ENCODE data around the gene TMEM201. TPM values are rescaled to one million over a fixed set of nuclear protein-coding genes. Genes with fewer than 3 reads are reported as not detected.
A peak's percentile ranks its signal among the peaks of the same experiment; 100 is the strongest.
"Not testable (repeated sequence)": the region's sequence is repeated elsewhere in the genome, so short reads cannot be mapped to it uniquely, and the experiment has no call there.

Gene TMEM201
- total and polyA plus RNA-seq, 4 experiments from 2014 or later: 0.41 to 12.9 (median 7.3) TPM

- CTCF ChIA-PET (ENCODE audit: partially characterized antibody): interaction anchor here (0.5 to 2.0 kb wide), 8 partner anchors 11 to 113 kb away, joined by 3 to 10 read pairs (median 3); no protein-coding TSS in a partner anchor
- H3K9me3 Mint-ChIP-seq: no peaks in the 10 kb centered on the region
- peaks cover 25% of the 10 kb centered on the region for H3K4me1 ChIP-seq (ENCODE audit: insufficient read depth, low read length)
- H3K4me1 Mint-ChIP-seq: peaks cover 20 to 36% (median 28%) of the 10 kb centered on the region in 4 donors
- H3K27ac ChIP-seq (ENCODE audit: low read depth, low read length): no peak overlapping the region
- H3K36me3 Mint-ChIP-seq: peaks cover 24 to 30% of the 10 kb centered on the region in 2 donors
- peaks cover 6% of the 10 kb centered on the region for H3K36me3 ChIP-seq (ENCODE audit: insufficient read depth, low read length)
- H3K27ac Mint-ChIP-seq: peak overlapping the region; percentile 63 to 94 (median 86)
- peak overlapping the region in 7 of 8 donors; percentile 32 to 69 (median 61) for H3K4me3 Mint-ChIP-seq
- intact Hi-C loops (cut with micrococcal nuclease): loop anchor here (5.0 kb wide), 1 partner anchor 62 kb away; no protein-coding TSS in a partner anchor
- H3K27me3 Mint-ChIP-seq: no peaks in the 10 kb centered on the region
- H3K4me3 ChIP-seq (ENCODE audit: low read length in 2 of 2): no peak overlapping the region
- no peaks in the 10 kb centered on the region for H3K27me3 ChIP-seq (ENCODE audit: insufficient read depth, low read length)
- no peaks in the 10 kb centered on the region for H3K9me3 ChIP-seq (ENCODE audit: control insufficient read depth in 1 of 2, low read length in 2 of 2)
- POLR2A ChIA-PET (ENCODE audit: partially characterized antibody): interaction anchor here (0.6 to 0.7 kb wide), 2 partner anchors 20 to 57 kb away, joined by 3 read pairs; partner anchors contain the start of gene SLC25A33
- DNase-seq: no peak
These were observed 29.7 kb upstream of the TMEM201 start for GRCh38 chr1:9558946-9559545.

GRCh38 chr1:9559673-9560072 lies 29.0 kb upstream of the TMEM201 start:
- H3K4me1 Mint-ChIP-seq: peaks cover 20 to 36% (median 28%) of the 10 kb centered on the region in 4 donors
- no peak overlapping the region for H3K4me3 ChIP-seq (ENCODE audit: low read length in 2 of 2)
- intact Hi-C loops (cut with micrococcal nuclease): loop anchor here (5.0 kb wide), 1 partner anchor 62 kb away; no protein-coding TSS in a partner anchor
- H3K27me3 Mint-ChIP-seq: no peaks in the 10 kb centered on the region
- H3K9me3 Mint-ChIP-seq: no peaks in the 10 kb centered on the region
- H3K4me3 Mint-ChIP-seq: peak overlapping the region; percentile 17 to 69 (median 58)
- peak; percentile 31 to 56 (median 46) for DNase-seq
- ChIA-PET CTCF (ENCODE audit: partially characterized antibody) (interaction anchor here (0.5 to 2.0 kb wide), 8 partner anchors 10 to 114 kb away, joined by 3 to 10 read pairs (median 3); no protein-coding TSS in a partner anchor), POLR2A (ENCODE audit: partially characterized antibody) (interaction anchor here (0.7 kb wide), 1 partner anchor 20 kb away, joined by 3 read pairs; the partner anchor contains the start of gene SLC25A33)
- no peaks in the 10 kb centered on the region for H3K27me3 ChIP-seq (ENCODE audit: insufficient read depth, low read length)
- no peaks in the 10 kb centered on the region for H3K9me3 ChIP-seq (ENCODE audit: control insufficient read depth in 1 of 2, low read length in 2 of 2)
- peak overlapping the region; percentile 63 to 94 (median 86) for H3K27ac Mint-ChIP-seq
- H3K36me3 Mint-ChIP-seq: peaks cover 24 to 30% of the 10 kb centered on the region in 2 donors
- no peak overlapping the region for H3K27ac ChIP-seq (ENCODE audit: low read depth, low read length)
- peaks cover 6% of the 10 kb centered on the region for H3K36me3 ChIP-seq (ENCODE audit: insufficient read depth, low read length)
- H3K4me1 ChIP-seq (ENCODE audit: insufficient read depth, low read length): peaks cover 25% of the 10 kb centered on the region

GRCh38 chr1:9560090-9560489 lies 28.6 kb upstream of the TMEM201 start:
- H3K4me3 ChIP-seq (ENCODE audit: low read length in 2 of 2); H3K9me3 Mint-ChIP-seq; H3K27me3 ChIP-seq (ENCODE audit: insufficient read depth, low read length); H3K27ac ChIP-seq (ENCODE audit: low read depth, low read length); DNase-seq; POLR2A ChIA-PET (ENCODE audit: partially characterized antibody); H3K36me3 ChIP-seq (ENCODE audit: insufficient read depth, low read length); H3K9me3 ChIP-seq (ENCODE audit: control insufficient read depth in 1 of 2, low read length in 2 of 2); intact Hi-C loops (cut with micrococcal nuclease); H3K27me3 Mint-ChIP-seq: not testable (repeated sequence)
- H3K27ac Mint-ChIP-seq: peak overlapping the region; percentile 63 to 94 (median 86)
- H3K4me3 Mint-ChIP-seq: peak overlapping the region in 4 of 8 donors; percentile 17 to 63 (median 58)
- peaks cover 20 to 36% (median 28%) of the 10 kb centered on the region in 4 donors for H3K4me1 Mint-ChIP-seq
- peaks cover 25% of the 10 kb centered on the region for H3K4me1 ChIP-seq (ENCODE audit: insufficient read depth, low read length)
- peaks cover 24 to 28% of the 10 kb centered on the region in 2 donors for H3K36me3 Mint-ChIP-seq
- CTCF ChIA-PET (ENCODE audit: partially characterized antibody): interaction anchor here (1.1 to 1.3 kb wide), 2 partner anchors 10 to 69 kb away, joined by 3 read pairs; no protein-coding TSS in a partner anchor

- Mint-ChIP-seq H3K9me3 (no peaks in the 10 kb centered on the region), H3K27ac (peak overlapping the region in 5 of 7 donors; percentile 65 to 86 (median 74)), H3K36me3 (peaks cover 13 to 16% of the 10 kb centered on the region in 2 donors), H3K4me3 (no peak overlapping the region), H3K27me3 (no peaks in the 10 kb centered on the region), H3K4me1 (peaks cover 20 to 36% (median 28%) of the 10 kb centered on the region in 4 donors)
- CTCF ChIA-PET (ENCODE audit: partially characterized antibody): interaction anchor here (0.7 to 1.0 kb wide), 3 partner anchors 13 to 73 kb away, joined by 3 read pairs; no protein-coding TSS in a partner anchor
- no peaks in the 10 kb centered on the region for H3K27me3 ChIP-seq (ENCODE audit: insufficient read depth, low read length)
- H3K27ac ChIP-seq (ENCODE audit: low read depth, low read length): no peak overlapping the region
- POLR2A ChIA-PET (ENCODE audit: partially characterized antibody): no interaction called here
- no peaks in the 10 kb centered on the region for H3K9me3 ChIP-seq (ENCODE audit: control insufficient read depth in 1 of 2, low read length in 2 of 2)
- no peaks in the 10 kb centered on the region for H3K36me3 ChIP-seq (ENCODE audit: insufficient read depth, low read length)
- intact Hi-C loops (cut with micrococcal nuclease): no loop called here
- peaks cover 25% of the 10 kb centered on the region for H3K4me1 ChIP-seq (ENCODE audit: insufficient read depth, low read length)
- no peak overlapping the region for H3K4me3 ChIP-seq (ENCODE audit: low read length in 2 of 2)
- DNase-seq: peak in 4 of 5 donors; percentile 19 to 37 (median 22)
These were observed 27.3 kb upstream of the TMEM201 start for GRCh38 chr1:9561429-9561828.

- Mint-ChIP-seq H3K27ac (peak overlapping the region in 1 of 7 donors; percentile 73), H3K36me3 (peaks cover 2 to 23% of the 10 kb centered on the region in 2 donors)
- CTCF ChIA-PET (ENCODE audit: partially characterized antibody): interaction anchor here (0.7 to 2.6 kb wide), 2 partner anchors 10 to 74 kb away, joined by 3 to 18 read pairs; no protein-coding TSS in a partner anchor
These were observed 19.4 kb upstream of the TMEM201 start for GRCh38 chr1:9569267-9569666.

GRCh38 chr1:9570886-9571529 lies 17.7 kb upstream of the TMEM201 start:
- H3K27me3 ChIP-seq (ENCODE audit: insufficient read depth, low read length); H3K4me3 Mint-ChIP-seq; H3K9me3 Mint-ChIP-seq; H3K27me3 Mint-ChIP-seq; H3K27ac ChIP-seq (ENCODE audit: low read depth, low read length); POLR2A ChIA-PET (ENCODE audit: partially characterized antibody); H3K4me1 Mint-ChIP-seq; H3K4me1 ChIP-seq (ENCODE audit: insufficient read depth, low read length); DNase-seq; H3K9me3 ChIP-seq (ENCODE audit: control insufficient read depth in 1 of 2, low read length in 2 of 2); H3K36me3 ChIP-seq (ENCODE audit: insufficient read depth, low read length); H3K4me3 ChIP-seq (ENCODE audit: low read length in 2 of 2): not testable (repeated sequence)
- H3K36me3 Mint-ChIP-seq: peaks cover 9 to 29% of the 10 kb centered on the region in 2 donors
- intact Hi-C loops (cut with micrococcal nuclease): loop anchor here (10.0 kb wide), 1 partner anchor 276 kb away; the partner anchor contains the start of gene SPSB1
- CTCF ChIA-PET (ENCODE audit: partially characterized antibody): interaction anchor here (0.6 to 5.6 kb wide), 5 partner anchors 17 to 76 kb away, joined by 3 to 68 read pairs (median 4); partner anchors contain the start of gene TMEM201
- H3K27ac Mint-ChIP-seq: peak overlapping the region in 1 of 7 donors; percentile 48

More at GRCh38 chr1:9569267-9569666, 19.4 kb upstream of the TMEM201 start:
- DNase-seq: no peak
- Mint-ChIP-seq H3K4me1 (peaks cover 0 to 1% (median 0%) of the 10 kb centered on the region in 4 donors), H3K4me3 (no peak overlapping the region), H3K27me3 (no peaks in the 10 kb centered on the region), H3K9me3 (no peaks in the 10 kb centered on the region)
- no peaks in the 10 kb centered on the region for H3K4me1 ChIP-seq (ENCODE audit: insufficient read depth, low read length)
- H3K4me3 ChIP-seq (ENCODE audit: low read length in 2 of 2): no peak overlapping the region
- no peaks in the 10 kb centered on the region for H3K9me3 ChIP-seq (ENCODE audit: control insufficient read depth in 1 of 2, low read length in 2 of 2)
- POLR2A ChIA-PET (ENCODE audit: partially characterized antibody): no interaction called here
- intact Hi-C loops (cut with micrococcal nuclease): no loop called here
- H3K27me3 ChIP-seq (ENCODE audit: insufficient read depth, low read length): no peaks in the 10 kb centered on the region
- peaks cover 4% of the 10 kb centered on the region for H3K36me3 ChIP-seq (ENCODE audit: insufficient read depth, low read length)
- no peak overlapping the region for H3K27ac ChIP-seq (ENCODE audit: low read depth, low read length)

Data from CD4-positive, alpha-beta memory T cell (primary cell).